Hepatocyte (in vitro differentiated cells): ENCODE measurements around the gene MDGA2. TPM values are rescaled to one million over a fixed set of nuclear protein-coding genes. Genes with fewer than 3 reads are reported as not detected.

Experiments
- DNase-seq: peaks from one replicate; pipeline ENCODE4 v3.0.0-alpha.2; 2016; ENCODE audit warnings: low spot score
- H2AFZ ChIP-seq: fragments of 200-600 bp; sonication (generic); 2 replicates; pipeline ENCODE4 v1.6.0; 2016; ENCODE audit warnings: antibody characterized with exemption, mild to moderate bottlenecking
- H3K27ac ChIP-seq: fragments of 200-600 bp; sonication (generic); 2 replicates; pipeline ENCODE4 v1.5.1; 2016; ENCODE audit warnings: mild to moderate bottlenecking
- H3K27me3 ChIP-seq: fragments of 200-600 bp; sonication (generic); 2 replicates; pipeline ENCODE4 v1.6.1; 2016
- H3K36me3 ChIP-seq: fragments of 200-600 bp; sonication (generic); replicated peaks from 2 replicates; pipeline ENCODE4 v1.5.1; 2016; ENCODE audit warnings: low read depth; ENCODE audit not compliant: insufficient read depth
- H3K4me1 ChIP-seq: fragments of 200-600 bp; sonication (generic); 2 replicates; pipeline ENCODE4 v1.5.1; 2016; ENCODE audit warnings: mild to moderate bottlenecking, moderate library complexity; ENCODE audit not compliant: insufficient read depth
- H3K4me2 ChIP-seq: fragments of 200-600 bp; sonication (generic); 2 replicates; pipeline ENCODE4 v1.6.0; 2016
- H3K4me3 ChIP-seq: fragments of 200-600 bp; sonication (generic); 2 replicates; pipeline ENCODE4 v1.5.1; 2016; ENCODE audit warnings: mild to moderate bottlenecking
- H3K79me2 ChIP-seq: fragments of 200-600 bp; sonication (generic); 2 replicates; pipeline ENCODE4 v1.6.0; 2017; ENCODE audit warnings: mild to moderate bottlenecking
- H3K9me2 ChIP-seq: fragments of 200-600 bp; sonication (generic); replicated peaks from 2 replicates; pipeline ENCODE4 v1.6.0; 2017; ENCODE audit warnings: mild to moderate bottlenecking; ENCODE audit not compliant: insufficient read depth
- H3K9me3 ChIP-seq: fragments of 200-600 bp; sonication (generic); 2 replicates; pipeline ENCODE4 v1.5.1; 2016; ENCODE audit warnings: low read depth, mild to moderate bottlenecking
- H4K20me1 ChIP-seq: fragments of 200-600 bp; sonication (generic); 2 replicates; pipeline ENCODE4 v1.6.0; 2016; ENCODE audit warnings: mild to moderate bottlenecking; ENCODE audit not compliant: insufficient read depth, poor library complexity, severe bottlenecking
- CTCF ChIP-seq: fragments of 200-600 bp; sonication (generic); IDR thresholded peaks from 2 replicates; pipeline ENCODE4 v1.5.1; 2016; ENCODE audit warnings: antibody characterized with exemption, mild to moderate bottlenecking; ENCODE audit not compliant: poor library complexity
- EZH2 ChIP-seq: fragments of 200-600 bp; sonication (generic); IDR thresholded peaks from 2 replicates; pipeline ENCODE4 v1.6.1; 2016; ENCODE audit warnings: antibody characterized with exemption, mild to moderate bottlenecking, borderline replicate concordance
- EZH2phosphoT487 ChIP-seq: fragments of 200-600 bp; sonication (generic); IDR thresholded peaks from one replicate; pipeline ENCODE4 v1.6.1; 2018; ENCODE audit warnings: antibody characterized with exemption, mild to moderate bottlenecking, low read depth, moderate library complexity; ENCODE audit not compliant: unreplicated experiment, severe bottlenecking
- WGBS: methylation state at CpG from one replicate; pipeline ENCODE4 v1.1.6; 2016; ENCODE audit warnings: low lambda C conversion rate; ENCODE audit errors: missing lambda C conversion rate; 5-methylcytosine and 5-hydroxymethylcytosine counted together
- polyA plus RNA-seq: library from polyadenylated mRNA; unstranded; fragments of >200 nt; fragmentation: Nextera tagmentation; extraction: Ambion mirVana; gene quantifications from 2 replicates; pipeline ENCODE4 v1.2.1, GENCODE V29; 2016
- total RNA-seq: library from RNA; depleted of rRNA; stranded (reverse); fragments of >200 nt; gene quantifications from 2 replicates; pipeline ENCODE4 v1.2.3, GENCODE V29; 2014

The MDGA2 gene
- total and polyA plus RNA-seq, 2 experiments from 2014 or later = 0.51 to 0.70 TPM

- DNase-seq = no peak
- H3K4me2 ChIP-seq = no peak overlapping the region
- 55% methylated on average over 1 of the region's 1 CpG for WGBS
Measured at GRCh38 chr14:47422191-47422590, 253.2 kb downstream of the MDGA2 start.

GRCh38 chr14:47411523-47411922 is 263.9 kb downstream of the MDGA2 start:
- Histone ChIP-seq H3K36me3 (no peaks in the 10 kb centered on the region), H3K4me2 (no peak overlapping the region), H3K27me3 (no peaks in the 10 kb centered on the region), H4K20me1 (no peaks in the 10 kb centered on the region), H3K79me2 (no peaks in the 10 kb centered on the region), H3K9me2 (no peaks in the 10 kb centered on the region), H3K9me3 (no peaks in the 10 kb centered on the region), H3K27ac (no peak overlapping the region), H2AFZ (no peak overlapping the region), H3K4me1 (no peaks in the 10 kb centered on the region), H3K4me3 (no peak overlapping the region)
- DNase-seq = no peak
- TF ChIP-seq EZH2phosphoT487 (no peak), EZH2 (no peak), CTCF (no peak)
- WGBS = 89% methylated on average over 5 of the region's 5 CpGs

More at GRCh38 chr14:47422191-47422590, 253.2 kb downstream of the MDGA2 start:
- TF ChIP-seq CTCF = no peak
- no peak for TF ChIP-seq EZH2phosphoT487
- Histone ChIP-seq H3K4me1 (no peaks in the 10 kb centered on the region), H3K36me3 (no peaks in the 10 kb centered on the region), H3K27ac (no peak overlapping the region), H3K9me2 (no peaks in the 10 kb centered on the region), H3K79me2 (no peaks in the 10 kb centered on the region), H3K27me3 (no peaks in the 10 kb centered on the region), H2AFZ (no peak overlapping the region), H4K20me1 (no peaks in the 10 kb centered on the region), H3K9me3 (no peaks in the 10 kb centered on the region), H3K4me3 (no peak overlapping the region)

- Histone ChIP-seq H3K4me1 (peaks cover 11% of the 10 kb centered on the region), H4K20me1 (no peaks in the 10 kb centered on the region), H3K4me3 (no peak overlapping the region), H3K4me2 (no peak overlapping the region), H3K9me2 (no peaks in the 10 kb centered on the region), H3K27ac (no peak overlapping the region), H3K36me3 (no peaks in the 10 kb centered on the region), H2AFZ (no peak overlapping the region), H3K9me3 (no peaks in the 10 kb centered on the region), H3K79me2 (no peaks in the 10 kb centered on the region), H3K27me3 (no peaks in the 10 kb centered on the region)
- DNase-seq = peak; percentile 22
- WGBS = 52% methylated on average over 1 of the region's 1 CpG
- TF ChIP-seq EZH2phosphoT487 (no peak), CTCF (no peak), EZH2 (no peak)
Measured at GRCh38 chr14:47392326-47392725, 283.1 kb downstream of the MDGA2 start.
